ENCODE data around the gene TUT1. TPM values are rescaled to one million over a fixed set of nuclear protein-coding genes. Genes with fewer than 3 reads are reported as not detected.
"Not testable (repeated sequence)": the region's sequence is repeated elsewhere in the genome, so short reads cannot be mapped to it uniquely, and the experiment has no call there.

The TUT1 gene
- total RNA-seq, 1 donor from 2014 or later, result 15.2 TPM

DNA sequence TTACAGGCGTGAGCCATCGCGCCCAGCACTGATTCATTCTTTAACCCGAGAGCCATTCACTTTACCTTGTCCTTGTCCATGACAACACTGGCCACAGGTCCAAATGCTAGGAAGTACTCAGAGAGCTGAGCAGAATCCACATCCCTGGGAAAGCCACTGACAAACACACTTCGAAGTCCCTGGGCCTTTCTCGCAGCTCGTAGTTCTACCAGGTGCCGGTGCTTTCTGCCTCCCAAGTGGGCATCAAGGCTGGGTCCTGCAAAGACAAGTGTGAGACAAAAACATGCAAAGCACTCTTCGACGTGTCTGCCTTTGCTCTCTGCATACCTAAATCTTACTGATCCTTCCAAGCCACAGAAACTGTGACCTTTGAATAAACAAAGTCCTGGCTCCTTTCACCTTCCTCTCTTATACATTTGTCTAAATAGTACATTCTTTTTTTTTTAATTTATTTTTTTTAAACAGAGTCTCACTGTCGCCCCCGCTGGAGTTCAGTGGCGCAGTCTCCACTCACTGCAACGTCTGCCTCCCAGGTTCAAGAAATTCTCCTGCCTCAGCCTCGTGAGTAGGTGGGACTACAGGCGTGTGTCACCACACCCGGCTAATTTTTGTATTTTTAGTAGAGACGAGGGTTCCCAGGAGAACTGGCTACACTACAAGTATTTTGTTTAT, 2.2 kb downstream of the TUT1 start:
- H3K27me3 ChIP-seq (ENCODE audit: control insufficient read depth, insufficient read depth, low read length), result no peaks in the 10 kb centered on the region
- DNase-seq (ENCODE audit: low read depth), result no peak
- peak; percentile 38 for TF ChIP-seq CTCF (IDR thresholded peaks at IDR 0.05; ENCODE audit: insufficient read depth, low read length, poor library complexity, severe bottlenecking)
- peaks cover 4% of the 10 kb centered on the region for H3K36me3 ChIP-seq (ENCODE audit: control insufficient read depth, insufficient read depth, low read length)
- no peak overlapping the region for H3K4me3 ChIP-seq (ENCODE audit: low read depth, low read length)

DNA sequence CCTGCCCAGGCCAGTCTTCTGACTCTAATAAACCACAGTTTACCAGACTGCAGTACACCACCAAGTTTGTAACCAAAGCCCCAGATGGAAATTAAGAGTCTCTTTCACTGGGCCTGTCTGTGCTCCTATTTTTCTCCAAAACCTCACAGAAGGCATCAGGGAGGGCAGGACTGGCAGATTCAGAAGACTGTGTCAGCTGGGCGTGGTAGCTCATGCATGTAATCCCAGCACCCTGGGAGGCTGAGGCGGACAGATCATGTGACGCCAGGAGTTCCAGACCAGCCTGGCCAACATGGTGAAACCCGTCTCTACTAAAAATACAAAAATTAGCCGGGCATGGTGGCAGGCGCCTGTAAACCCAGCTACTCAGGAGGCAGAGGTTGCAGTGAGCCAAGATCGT, 6.0 kb downstream of the TUT1 start:
- not testable (repeated sequence) for DNase-seq (ENCODE audit: low read depth); H3K27me3 ChIP-seq (ENCODE audit: control insufficient read depth, insufficient read depth, low read length); H3K4me3 ChIP-seq (ENCODE audit: low read depth, low read length); H3K36me3 ChIP-seq (ENCODE audit: control insufficient read depth, insufficient read depth, low read length)

GRCh38 chr11:62581735-62582134, 9.6 kb downstream of the TUT1 start:
- H3K4me3 ChIP-seq (ENCODE audit: low read depth, low read length); H3K36me3 ChIP-seq (ENCODE audit: control insufficient read depth, insufficient read depth, low read length); DNase-seq (ENCODE audit: low read depth); H3K27me3 ChIP-seq (ENCODE audit: control insufficient read depth, insufficient read depth, low read length): not testable (repeated sequence)

GRCh38 chr11:62580959-62581715, 10.2 kb downstream of the TUT1 start:
- H3K36me3 ChIP-seq (ENCODE audit: control insufficient read depth, insufficient read depth, low read length), result peaks cover 4% of the 10 kb centered on the region

GRCh38 chr11:62579252-62579651, 12.1 kb downstream of the TUT1 start:
- no peaks in the 10 kb centered on the region for H3K27me3 ChIP-seq (ENCODE audit: control insufficient read depth, insufficient read depth, low read length)
- no peak overlapping the region for H3K4me3 ChIP-seq (ENCODE audit: low read depth, low read length)
- peaks cover 1% of the 10 kb centered on the region for H3K36me3 ChIP-seq (ENCODE audit: control insufficient read depth, insufficient read depth, low read length)
- DNase-seq (ENCODE audit: low read depth), result no peak
- no peak for TF ChIP-seq CTCF (IDR thresholded peaks at IDR 0.05; ENCODE audit: insufficient read depth, low read length, poor library complexity, severe bottlenecking)

More at GRCh38 chr11:62580959-62581715, 10.2 kb downstream of the TUT1 start:
- Histone ChIP-seq H3K4me3 (ENCODE audit: low read depth, low read length) (no peak overlapping the region), H3K27me3 (ENCODE audit: control insufficient read depth, insufficient read depth, low read length) (no peaks in the 10 kb centered on the region)
- no peak for DNase-seq (ENCODE audit: low read depth)
- no peak for TF ChIP-seq CTCF (IDR thresholded peaks at IDR 0.05; ENCODE audit: insufficient read depth, low read length, poor library complexity, severe bottlenecking)

GRCh38 chr11:62578541-62578940, 12.8 kb downstream of the TUT1 start:
- Histone ChIP-seq H3K27me3 (ENCODE audit: control insufficient read depth, insufficient read depth, low read length) (no peaks in the 10 kb centered on the region), H3K36me3 (ENCODE audit: control insufficient read depth, insufficient read depth, low read length) (peaks cover 1% of the 10 kb centered on the region), H3K4me3 (ENCODE audit: low read depth, low read length) (no peak overlapping the region)
- no peak for DNase-seq (ENCODE audit: low read depth)
- no peak for TF ChIP-seq CTCF (IDR thresholded peaks at IDR 0.05; ENCODE audit: insufficient read depth, low read length, poor library complexity, severe bottlenecking)
